GM18873 (cell line): Measurements from ENCODE around the gene C3.
"Not testable (repeated sequence)": the region's sequence is repeated elsewhere in the genome, so short reads cannot be mapped to it uniquely, and the experiment has no call there.

Experiments
- ATAC-seq: cut with Tn5 transposase; IDR thresholded peaks from one replicate; pipeline ENCODE4 v1.9.1; 2021; ENCODE audit warnings: mild to moderate bottlenecking, moderate library complexity, moderate number of reproducible peaks; ENCODE audit not compliant: unreplicated experiment, low FRiP score

C3 gene

GRCh38 chr19:6748543-6748942, 28.1 kb upstream of the C3 start:
- not testable (repeated sequence) for ATAC-seq

DNA sequence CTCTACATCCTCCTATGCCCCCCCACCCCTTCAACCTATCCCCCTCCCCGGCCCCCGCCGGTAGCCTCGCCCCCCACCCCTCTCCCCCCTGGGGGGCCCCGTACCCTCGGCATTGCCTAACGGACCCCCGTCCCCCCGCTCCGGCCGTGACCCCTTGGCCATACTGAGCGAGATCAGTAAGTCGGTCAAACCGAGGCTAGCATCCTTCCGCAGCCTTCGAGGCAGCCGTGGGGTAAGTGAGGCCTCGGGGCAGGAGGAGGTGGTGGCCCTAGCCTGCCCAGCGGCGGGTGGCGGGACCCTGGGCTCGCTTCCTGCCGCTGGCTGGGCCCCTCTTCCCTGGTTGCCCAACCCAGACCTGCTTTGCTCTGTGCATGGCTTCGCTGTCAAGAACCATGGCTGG, 25.5 kb upstream of the C3 start:
- no peak for ATAC-seq

GRCh38 chr19:6744381-6745301, 24.2 kb upstream of the C3 start:
- no peak for ATAC-seq

GRCh38 chr19:6743714-6744380, 23.4 kb upstream of the C3 start:
- no peak for ATAC-seq

GRCh38 chr19:6743066-6743465, 22.6 kb upstream of the C3 start:
- ATAC-seq = no peak

DNA sequence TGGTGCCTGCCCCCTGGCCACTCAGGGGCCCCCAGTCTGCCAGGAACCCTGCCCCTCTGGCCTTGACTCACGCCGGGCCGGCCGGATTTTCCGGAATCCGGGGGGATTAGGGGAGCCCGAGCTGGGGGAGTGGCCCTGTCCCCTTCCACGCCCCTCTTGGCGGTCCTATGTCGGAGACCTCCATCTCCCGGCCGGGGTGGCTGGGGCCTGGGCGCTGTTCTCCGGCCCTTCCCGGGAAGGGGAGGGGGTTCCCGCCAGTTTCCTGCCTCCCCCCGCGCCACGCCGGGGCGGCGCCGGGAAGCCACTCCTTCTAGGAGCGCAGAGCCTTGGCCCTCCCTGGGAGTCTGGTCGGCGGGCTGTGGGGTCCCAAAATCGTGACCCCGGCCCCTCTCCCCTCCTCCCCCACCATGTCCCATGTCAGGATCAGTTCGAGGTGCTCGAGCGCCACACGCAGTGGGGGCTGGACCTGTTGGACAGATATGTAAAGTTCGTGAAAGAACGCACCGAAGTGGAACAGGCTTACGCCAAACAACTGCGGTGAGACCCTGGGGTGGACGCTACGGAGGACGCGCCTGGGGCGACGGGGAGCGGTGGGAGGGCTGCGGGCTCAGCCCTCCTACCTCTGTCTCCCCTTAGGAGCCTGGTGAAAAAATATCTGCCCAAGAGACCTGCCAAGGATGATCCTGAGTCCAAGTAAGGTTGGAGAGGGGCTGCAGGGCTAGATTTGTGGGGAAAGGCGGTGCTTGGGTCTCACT, 20.3 kb upstream of the C3 start:
- no peak for ATAC-seq

- no peak for ATAC-seq
Measured at GRCh38 chr19:6739883-6740588, 19.6 kb upstream of the C3 start.

DNA sequence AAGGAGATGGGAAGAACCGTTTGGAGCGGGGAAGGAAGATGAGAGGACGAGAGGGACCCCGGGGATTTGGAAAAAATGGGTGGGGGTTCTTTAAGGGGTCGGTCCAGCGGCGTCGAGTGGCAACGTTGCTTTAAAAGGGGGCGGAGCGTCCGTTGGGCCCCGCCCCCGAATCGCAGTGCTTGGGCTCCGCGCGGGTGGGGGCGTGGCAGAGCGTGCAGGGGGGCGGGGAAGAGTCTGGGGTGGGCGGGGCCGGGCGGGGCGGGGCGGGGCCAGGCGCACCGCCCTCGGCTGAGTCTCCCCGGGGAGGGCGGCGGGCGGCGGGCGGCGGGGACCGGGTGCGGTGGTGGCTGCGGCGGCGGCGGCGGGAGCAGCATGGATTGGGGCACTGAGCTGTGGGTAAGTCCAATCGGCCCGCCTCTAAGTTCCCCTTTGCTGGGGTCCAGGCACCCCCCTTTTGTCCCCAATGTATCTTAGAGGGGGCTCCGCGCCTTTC, 19.0 kb upstream of the C3 start, which contains the start of gene TRIP10:
TSS of gene TRIP10 (plus strand) at position 291 of the 493 bp plus-strand sequence. CDS start at position 373, 82 bp downstream.
- ATAC-seq = no peak

DNA sequence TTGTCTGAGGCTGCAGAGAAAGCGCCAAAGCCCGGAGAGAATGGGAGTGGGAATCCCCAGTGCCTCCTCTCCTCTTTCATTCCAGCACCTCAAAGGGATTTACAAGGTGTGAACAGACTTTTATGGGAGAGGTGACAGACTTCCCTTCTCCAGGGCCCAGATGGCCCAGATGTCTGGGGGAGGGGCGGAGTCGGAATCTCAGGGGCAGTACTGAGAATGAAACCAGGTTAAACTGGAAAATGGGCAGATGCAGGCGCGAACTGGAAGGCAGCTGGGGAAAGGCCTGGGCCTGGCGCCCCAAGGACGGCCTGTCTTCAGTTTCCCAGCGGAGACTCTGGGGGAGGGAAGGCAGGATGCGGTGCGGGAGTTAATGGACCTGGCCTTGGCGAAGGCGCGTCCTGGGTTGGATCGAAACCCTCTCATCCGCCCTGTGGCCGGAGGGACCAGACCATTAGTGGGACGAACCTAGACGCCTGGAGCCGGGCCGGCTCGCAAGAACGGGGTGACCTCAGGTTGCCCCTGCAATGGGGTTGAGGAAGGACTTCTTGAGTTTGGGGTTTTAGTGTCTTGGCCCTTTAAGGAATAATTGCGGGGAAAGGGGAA, 18.4 kb upstream of the C3 start:
- no peak for ATAC-seq

GRCh38 chr19:6737873-6738786, 17.7 kb upstream of the C3 start:
- peak; percentile 7 for ATAC-seq

GRCh38 chr19:6737284-6737872, 16.9 kb upstream of the C3 start, which contains the start of gene GPR108:
TSS of gene GPR108 (minus strand) at chr19:6737580. CDS start at chr19:6737576, 4 bp downstream.
- ATAC-seq = peak; percentile 68

GRCh38 chr19:6736917-6737283, 16.4 kb upstream of the C3 start:
- ATAC-seq = no peak

DNA sequence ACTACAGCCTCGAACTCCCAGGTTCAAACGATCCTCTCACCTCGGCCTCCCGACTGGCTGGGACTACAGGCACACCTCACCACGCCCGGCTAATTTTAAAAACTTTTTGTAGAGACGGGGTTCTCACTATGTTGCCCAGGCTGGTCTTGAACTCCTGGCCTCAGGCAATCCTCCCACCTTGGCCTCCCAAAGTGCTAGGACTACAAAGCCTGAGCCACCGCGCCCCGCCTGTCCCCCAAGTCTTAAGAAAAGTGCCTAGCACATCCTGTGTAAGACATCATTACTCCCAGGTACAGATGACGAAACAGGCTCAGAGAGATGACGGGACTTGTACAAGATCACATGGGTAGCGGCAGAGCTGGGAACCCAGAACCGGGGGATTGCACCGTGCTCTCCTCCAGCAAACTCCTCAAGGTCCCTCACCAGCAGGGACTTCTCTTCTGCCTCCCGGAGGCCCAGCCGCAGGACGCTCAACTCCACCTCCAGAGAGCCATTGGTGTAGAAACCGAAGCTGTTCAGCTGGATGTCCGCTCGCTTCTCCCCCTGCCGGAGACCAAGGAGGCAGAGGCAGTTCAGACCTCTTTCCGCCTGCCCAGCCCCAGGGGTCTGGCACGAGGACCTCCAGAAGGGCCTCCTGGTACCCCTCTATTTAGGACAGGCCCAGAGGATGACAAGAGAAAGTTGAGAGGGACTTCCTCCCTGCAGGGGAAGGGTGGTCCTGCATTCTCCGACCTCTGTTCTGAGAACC, 15.9 kb upstream of the C3 start:
- no peak for ATAC-seq

DNA sequence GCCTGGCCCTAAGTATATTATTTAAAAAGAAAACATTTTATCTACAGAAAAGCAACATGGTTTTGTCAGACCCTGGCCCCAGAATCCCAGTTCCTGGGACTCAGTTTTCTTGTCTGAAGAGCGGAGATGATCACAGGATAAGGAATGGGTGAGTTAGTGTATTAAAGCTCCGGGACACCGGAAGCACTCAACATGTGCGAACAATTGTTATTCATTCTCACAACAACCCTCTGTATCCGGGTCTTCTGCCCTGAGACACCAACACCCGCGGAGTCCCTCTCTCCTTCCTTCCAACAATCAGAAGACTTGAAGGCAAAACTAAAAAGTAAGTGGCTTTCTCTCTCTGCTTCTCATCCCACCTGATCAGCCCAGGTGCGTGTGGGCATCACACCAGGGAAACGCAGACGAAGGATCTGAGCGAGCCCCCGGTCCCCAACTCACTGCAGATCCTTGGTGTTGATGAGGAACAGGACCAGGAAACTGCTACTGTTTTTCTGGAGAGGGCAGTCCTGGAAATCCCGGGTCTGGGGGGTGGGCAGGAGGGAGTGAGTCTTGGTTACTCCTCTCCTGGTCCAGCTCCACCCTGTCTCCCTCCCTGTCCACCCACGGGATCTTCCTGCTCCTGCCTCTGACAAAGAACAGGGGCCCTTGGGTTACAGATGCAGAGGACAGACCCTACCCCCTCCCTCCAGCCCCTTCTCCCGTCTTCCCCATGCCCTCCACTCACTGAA, 14.9 kb upstream of the C3 start:
- ATAC-seq = no peak

- ATAC-seq = no peak
Measured at GRCh38 chr19:6734096-6734696, 13.7 kb upstream of the C3 start.

DNA sequence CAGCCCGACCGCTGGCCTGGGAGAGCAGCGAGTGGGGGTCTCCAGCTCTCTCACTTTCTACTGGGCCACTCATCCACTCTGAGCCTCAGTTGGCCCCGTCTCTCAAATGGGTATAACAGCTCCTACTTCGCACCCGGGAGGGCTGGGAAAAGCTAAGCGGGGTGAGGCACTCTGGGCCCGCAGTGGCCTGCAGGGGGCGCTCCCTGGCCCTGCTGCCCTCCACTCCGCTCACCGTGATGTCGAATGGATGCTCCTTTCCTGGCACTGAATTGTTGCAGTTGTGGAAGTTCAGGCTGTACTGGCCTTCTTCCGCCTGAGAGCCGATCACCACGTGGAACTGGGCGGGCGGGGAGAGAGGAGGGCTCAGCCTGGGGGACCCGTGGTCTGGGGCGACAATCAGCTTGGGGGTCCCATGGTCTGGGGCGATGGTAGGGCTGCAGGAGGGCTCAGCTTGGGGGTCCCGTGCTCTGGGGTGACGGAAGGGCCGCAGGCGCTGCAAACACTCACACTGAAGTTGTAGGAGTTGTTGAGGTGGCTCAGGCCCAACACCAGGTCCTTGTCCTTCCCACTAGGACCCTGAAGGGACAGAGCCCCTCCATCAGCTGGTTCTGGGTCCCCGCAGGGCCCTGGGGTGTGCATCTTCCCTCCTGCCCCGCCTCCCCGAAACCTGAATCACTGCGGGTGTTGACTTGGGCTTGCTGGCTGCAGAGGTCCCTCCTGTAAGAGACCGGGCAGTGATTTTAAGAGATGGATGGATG, 13.1 kb upstream of the C3 start:
- ATAC-seq = no peak
